ENCODE measurements around the gene MIEN1. TPM values are rescaled to one million over a fixed set of nuclear protein-coding genes. Genes with fewer than 3 reads are reported as not detected.

The MIEN1 gene
- total and polyA plus RNA-seq, 3 experiments from 2014 or later, result 42.3 to 114 (median 46.2) TPM

DNA sequence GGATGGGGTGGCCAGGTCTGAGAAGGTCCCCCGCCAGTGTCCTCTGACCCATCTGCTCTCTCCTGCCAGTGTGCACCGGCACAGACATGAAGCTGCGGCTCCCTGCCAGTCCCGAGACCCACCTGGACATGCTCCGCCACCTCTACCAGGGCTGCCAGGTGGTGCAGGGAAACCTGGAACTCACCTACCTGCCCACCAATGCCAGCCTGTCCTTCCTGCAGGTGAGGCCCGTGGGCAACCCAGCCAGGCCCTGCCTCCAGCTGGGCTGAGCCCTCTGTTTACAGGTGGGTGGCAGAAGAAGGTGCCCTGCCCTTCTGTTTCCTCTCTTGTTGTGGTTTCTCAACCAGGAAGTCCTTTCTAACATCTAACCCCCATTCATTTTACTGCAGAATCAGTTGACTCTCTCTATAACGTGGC, 23.4 kb downstream of the MIEN1 start:
- peaks cover 18% of the 10 kb centered on the region for H3K4me1 ChIP-seq (ENCODE audit: insufficient read depth, low read length)
- Mint-ChIP-seq H3K4me3 (peak overlapping the region in 5 of 7 donors; percentile 4 to 80 (median 49)), H3K9me3 (no peaks in the 10 kb centered on the region), H3K27ac (peak overlapping the region in 3 of 8 donors; percentile 3 to 81 (median 71)), H3K27me3 (peaks cover under 1 to 6% of the 10 kb centered on the region in 2 donors), H3K4me1 (peaks cover 10 to 18% (median 13%) of the 10 kb centered on the region in 3 donors), H3K36me3 (peaks cover 0 to 1% (median 0%) of the 10 kb centered on the region in 3 donors)
- H3K27ac ChIP-seq (ENCODE audit: low read depth, low read length), result no peak overlapping the region
- DNase-seq, result peak in 1 of 5 donors; percentile 37
- peak overlapping the region; percentile 55 for H3K4me3 ChIP-seq (ENCODE audit: low read length)
- H3K9me3 ChIP-seq (ENCODE audit: low read length), result no peaks in the 10 kb centered on the region
- ChIA-PET POLR2A (no interaction called here), CTCF (interaction anchor here (0.6 kb wide), 1 partner anchor 247 kb away, joined by 3 read pairs; no protein-coding TSS in a partner anchor)
- H3K36me3 ChIP-seq (ENCODE audit: insufficient read depth, low read length), result no peaks in the 10 kb centered on the region
- peaks cover 4% of the 10 kb centered on the region for H3K27me3 ChIP-seq (ENCODE audit: insufficient read depth, low read length, poor library complexity, severe bottlenecking)

DNA sequence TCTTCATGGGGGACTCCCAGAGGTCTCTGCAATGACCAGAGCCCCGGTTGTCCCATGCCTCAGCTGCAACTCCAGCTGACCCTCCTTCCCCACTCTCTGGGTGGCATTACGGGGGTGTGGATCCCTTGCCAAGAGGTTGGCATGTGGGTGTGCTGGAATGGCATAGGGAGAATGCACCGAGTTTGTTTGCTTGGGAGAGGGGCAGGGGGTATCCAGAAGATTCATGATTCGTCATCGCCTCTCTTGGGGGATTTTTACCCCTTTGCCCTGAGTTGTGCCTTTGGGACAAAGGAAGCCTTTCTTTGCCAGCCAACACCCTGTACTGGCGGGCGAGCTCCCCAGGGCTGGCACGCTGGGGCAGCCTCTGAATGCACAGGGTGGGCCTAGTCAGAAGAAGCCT, 23.9 kb downstream of the MIEN1 start:
- no peak for DNase-seq
- H3K4me3 Mint-ChIP-seq, result no peak overlapping the region
- H3K36me3 Mint-ChIP-seq, result no peaks in the 10 kb centered on the region
- no peaks in the 10 kb centered on the region for H3K36me3 ChIP-seq (ENCODE audit: insufficient read depth, low read length)
- H3K27me3 ChIP-seq (ENCODE audit: insufficient read depth, low read length, poor library complexity, severe bottlenecking), result peaks cover 5% of the 10 kb centered on the region
- H3K9me3 ChIP-seq (ENCODE audit: low read length), result no peaks in the 10 kb centered on the region
- H3K9me3 Mint-ChIP-seq, result no peaks in the 10 kb centered on the region
- H3K27ac Mint-ChIP-seq, result no peak overlapping the region
- H3K4me3 ChIP-seq (ENCODE audit: low read length), result no peak overlapping the region
- peaks cover 10 to 18% (median 14%) of the 10 kb centered on the region in 3 donors for H3K4me1 Mint-ChIP-seq
- peaks cover 3 to 11% of the 10 kb centered on the region in 2 donors for H3K27me3 Mint-ChIP-seq
- CTCF ChIA-PET, result interaction anchor here (0.6 to 1.4 kb wide), 3 partner anchors 51 to 274 kb away, joined by 3 to 5 read pairs (median 3); partner anchors contain the start of gene PSMD3
- POLR2A ChIA-PET, result no interaction called here
- H3K4me1 ChIP-seq (ENCODE audit: insufficient read depth, low read length), result peaks cover 18% of the 10 kb centered on the region
- no peak overlapping the region for H3K27ac ChIP-seq (ENCODE audit: low read depth, low read length)

DNA sequence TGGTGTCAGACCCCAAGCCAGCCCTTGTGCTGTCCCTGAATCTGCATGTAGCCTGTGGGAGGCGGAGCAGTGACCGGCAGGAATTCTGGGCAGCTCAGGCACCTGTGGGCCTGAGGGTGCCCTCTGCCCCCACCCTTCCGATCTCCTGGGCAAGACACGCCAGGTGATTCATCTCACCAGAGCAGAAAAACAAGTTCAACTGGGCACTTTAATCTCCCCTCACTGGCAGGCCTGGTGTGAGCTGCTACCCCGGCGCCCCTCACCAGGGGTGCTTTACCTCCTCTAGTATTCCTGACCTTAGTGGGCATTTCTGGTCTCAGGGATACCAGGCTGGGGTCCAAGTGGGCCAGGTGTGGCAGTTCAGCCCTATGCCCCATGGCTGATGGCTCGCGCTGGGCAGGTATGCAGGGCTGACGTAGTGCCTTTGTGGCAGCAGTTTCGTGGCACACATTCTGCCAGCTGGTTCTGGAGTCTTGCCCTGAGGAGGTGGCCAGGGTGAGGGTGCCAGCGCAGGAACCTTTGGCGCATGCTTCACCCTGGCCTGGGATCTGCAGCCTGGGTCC, 24.5 kb downstream of the MIEN1 start:
- Mint-ChIP-seq H3K36me3 (no peaks in the 10 kb centered on the region), H3K9me3 (no peaks in the 10 kb centered on the region), H3K27me3 (peaks cover 8 to 16% of the 10 kb centered on the region in 2 donors), H3K4me3 (no peak overlapping the region), H3K27ac (no peak overlapping the region), H3K4me1 (peaks cover 13 to 19% (median 19%) of the 10 kb centered on the region in 3 donors)
- Histone ChIP-seq H3K36me3 (ENCODE audit: insufficient read depth, low read length) (no peaks in the 10 kb centered on the region), H3K27ac (ENCODE audit: low read depth, low read length) (no peak overlapping the region), H3K4me3 (ENCODE audit: low read length) (no peak overlapping the region), H3K9me3 (ENCODE audit: low read length) (no peaks in the 10 kb centered on the region), H3K27me3 (ENCODE audit: insufficient read depth, low read length, poor library complexity, severe bottlenecking) (peaks cover 10% of the 10 kb centered on the region), H3K4me1 (ENCODE audit: insufficient read depth, low read length) (peaks cover 18% of the 10 kb centered on the region)
- ChIA-PET POLR2A (no interaction called here), CTCF (interaction anchor here (0.8 to 1.4 kb wide), 3 partner anchors 51 to 275 kb away, joined by 3 to 5 read pairs (median 3); partner anchors contain the start of gene PSMD3)
- DNase-seq, result no peak

DNA sequence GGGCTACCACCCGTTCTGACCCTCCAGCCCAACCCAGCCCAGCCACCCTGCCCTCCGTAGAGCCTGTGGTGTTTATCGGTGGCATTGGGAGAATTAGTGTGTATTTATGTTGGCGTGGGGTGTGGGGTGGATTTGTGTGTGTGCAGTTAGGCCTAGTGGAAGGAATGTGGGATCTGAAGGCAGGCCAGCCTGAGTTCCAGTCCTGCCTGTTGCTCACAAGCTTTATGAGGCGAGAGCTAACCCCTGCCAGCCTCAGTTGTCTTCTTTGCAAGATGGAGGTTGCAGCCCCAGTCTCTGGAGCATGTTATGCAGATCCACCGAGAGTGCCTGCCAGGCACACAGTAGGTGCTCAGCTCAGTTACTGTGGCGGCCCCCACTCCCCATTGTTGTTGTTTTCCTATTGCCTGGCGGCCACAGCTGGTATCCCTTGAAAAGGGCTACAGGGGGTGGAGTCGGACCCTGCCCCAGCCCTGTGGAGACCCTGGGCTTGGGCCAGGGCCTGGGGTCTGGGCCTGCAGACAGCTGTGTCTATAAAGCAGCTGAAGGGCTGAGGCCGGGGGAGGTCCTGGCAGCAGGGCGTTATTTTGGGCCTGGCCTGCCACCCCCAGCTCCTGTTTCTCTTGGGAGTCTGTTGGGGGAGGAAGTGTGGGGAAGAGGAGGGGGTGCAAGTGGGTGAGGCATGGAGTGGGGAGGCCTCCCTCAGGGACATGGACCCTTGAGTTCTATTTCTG, 25.3 kb downstream of the MIEN1 start:
- H3K27ac ChIP-seq (ENCODE audit: low read depth, low read length), result no peak overlapping the region
- POLR2A ChIA-PET, result no interaction called here
- H3K36me3 ChIP-seq (ENCODE audit: insufficient read depth, low read length), result no peaks in the 10 kb centered on the region
- CTCF ChIA-PET, result interaction anchor here (1.2 to 1.4 kb wide), 2 partner anchors 50 to 83 kb away, joined by 3 to 5 read pairs; no protein-coding TSS in a partner anchor
- H3K4me1 ChIP-seq (ENCODE audit: insufficient read depth, low read length), result peaks cover 18% of the 10 kb centered on the region
- no peak overlapping the region for H3K4me3 Mint-ChIP-seq
- DNase-seq, result no peak
- H3K27me3 ChIP-seq (ENCODE audit: insufficient read depth, low read length, poor library complexity, severe bottlenecking), result peaks cover 10% of the 10 kb centered on the region
- H3K27ac Mint-ChIP-seq, result no peak overlapping the region
- H3K4me3 ChIP-seq (ENCODE audit: low read length), result no peak overlapping the region
- no peaks in the 10 kb centered on the region for H3K36me3 Mint-ChIP-seq
- H3K27me3 Mint-ChIP-seq, result peaks cover 13 to 20% of the 10 kb centered on the region in 2 donors
- H3K9me3 ChIP-seq (ENCODE audit: low read length), result no peaks in the 10 kb centered on the region
- peaks cover 14 to 20% (median 20%) of the 10 kb centered on the region in 3 donors for H3K4me1 Mint-ChIP-seq
- no peaks in the 10 kb centered on the region for H3K9me3 Mint-ChIP-seq

DNA sequence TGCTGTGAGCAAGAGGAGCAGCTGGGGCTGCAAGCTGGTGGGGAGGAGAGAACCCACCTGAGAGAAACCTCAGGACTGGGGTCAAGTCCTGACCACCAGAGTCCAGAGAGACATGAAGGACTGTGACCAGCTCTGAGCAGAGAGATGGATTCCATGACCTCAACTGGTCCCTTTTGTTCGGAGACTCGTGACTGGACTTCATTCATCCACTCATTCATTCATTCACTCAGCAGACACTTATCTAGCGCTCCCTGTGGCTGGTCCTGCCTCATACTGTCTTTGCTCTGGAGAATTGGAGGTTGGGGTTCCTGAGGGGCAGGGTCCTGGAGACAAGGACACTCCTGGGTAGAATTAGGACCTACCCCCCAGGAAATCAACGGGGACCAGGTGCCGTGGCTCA, 26.4 kb downstream of the MIEN1 start:
- peaks cover 10% of the 10 kb centered on the region for H3K27me3 ChIP-seq (ENCODE audit: insufficient read depth, low read length, poor library complexity, severe bottlenecking)
- no peak for DNase-seq
- peaks cover 18% of the 10 kb centered on the region for H3K4me1 ChIP-seq (ENCODE audit: insufficient read depth, low read length)
- H3K36me3 ChIP-seq (ENCODE audit: insufficient read depth, low read length), result no peaks in the 10 kb centered on the region
- Mint-ChIP-seq H3K9me3 (no peaks in the 10 kb centered on the region), H3K4me1 (peaks cover 16 to 25% (median 24%) of the 10 kb centered on the region in 3 donors), H3K27ac (no peak overlapping the region), H3K4me3 (no peak overlapping the region), H3K27me3 (peaks cover 18 to 30% of the 10 kb centered on the region in 2 donors), H3K36me3 (peaks cover 0 to 4% (median 0%) of the 10 kb centered on the region in 3 donors)
- no peak overlapping the region for H3K27ac ChIP-seq (ENCODE audit: low read depth, low read length)
- ChIA-PET CTCF (interaction anchor here (1.1 to 1.2 kb wide), 2 partner anchors 27 to 488 kb away, joined by 3 read pairs; partner anchors contain the start of gene MIEN1), POLR2A (no interaction called here)
- no peaks in the 10 kb centered on the region for H3K9me3 ChIP-seq (ENCODE audit: low read length)
- H3K4me3 ChIP-seq (ENCODE audit: low read length), result no peak overlapping the region

- peaks cover 10% of the 10 kb centered on the region for H3K27me3 ChIP-seq (ENCODE audit: insufficient read depth, low read length, poor library complexity, severe bottlenecking)
- H3K36me3 ChIP-seq (ENCODE audit: insufficient read depth, low read length), result no peaks in the 10 kb centered on the region
- H3K9me3 ChIP-seq (ENCODE audit: low read length), result no peaks in the 10 kb centered on the region
- peak overlapping the region in 1 of 8 donors; percentile 26 for H3K27ac Mint-ChIP-seq
- H3K4me1 ChIP-seq (ENCODE audit: insufficient read depth, low read length), result peaks cover 13% of the 10 kb centered on the region
- no peaks in the 10 kb centered on the region for H3K9me3 Mint-ChIP-seq
- H3K4me3 ChIP-seq (ENCODE audit: low read length), result no peak overlapping the region
- H3K36me3 Mint-ChIP-seq, result peaks cover 0 to 4% (median 0%) of the 10 kb centered on the region in 3 donors
- ChIA-PET POLR2A (no interaction called here), CTCF (interaction anchor here (1.1 to 1.5 kb wide), 3 partner anchors 27 to 489 kb away, joined by 3 read pairs; partner anchors contain the start of gene MIEN1)
- peak overlapping the region in 1 of 7 donors; percentile 28 for H3K4me3 Mint-ChIP-seq
- no peak overlapping the region for H3K27ac ChIP-seq (ENCODE audit: low read depth, low read length)
- H3K4me1 Mint-ChIP-seq, result peaks cover 15 to 25% (median 25%) of the 10 kb centered on the region in 3 donors
- DNase-seq, result no peak
- peaks cover 18 to 33% of the 10 kb centered on the region in 2 donors for H3K27me3 Mint-ChIP-seq
These were observed 27.1 kb downstream of the MIEN1 start for GRCh38 chr17:39702901-39703893.

- DNase-seq, result no peak
- no peaks in the 10 kb centered on the region for H3K36me3 ChIP-seq (ENCODE audit: insufficient read depth, low read length)
- peaks cover 5% of the 10 kb centered on the region for H3K4me1 ChIP-seq (ENCODE audit: insufficient read depth, low read length)
- Mint-ChIP-seq H3K27me3 (peaks cover 21 to 42% of the 10 kb centered on the region in 2 donors), H3K9me3 (no peaks in the 10 kb centered on the region), H3K4me1 (peaks cover 10 to 19% (median 18%) of the 10 kb centered on the region in 3 donors), H3K4me3 (no peak overlapping the region), H3K27ac (no peak overlapping the region), H3K36me3 (peaks cover 0 to 4% (median 3%) of the 10 kb centered on the region in 3 donors)
- H3K9me3 ChIP-seq (ENCODE audit: low read length), result no peaks in the 10 kb centered on the region
- ChIA-PET CTCF (interaction anchor here (1.5 kb wide), 1 partner anchor 36 kb away, joined by 3 read pairs; no protein-coding TSS in a partner anchor), POLR2A (no interaction called here)
- no peak overlapping the region for H3K27ac ChIP-seq (ENCODE audit: low read depth, low read length)
- no peak overlapping the region for H3K4me3 ChIP-seq (ENCODE audit: low read length)
- H3K27me3 ChIP-seq (ENCODE audit: insufficient read depth, low read length, poor library complexity, severe bottlenecking), result peaks cover 10% of the 10 kb centered on the region
These were observed 28.4 kb downstream of the MIEN1 start for GRCh38 chr17:39701784-39702422.
